Neural crest cell (in vitro differentiated cells): ENCODE data around the gene LNX2. TPM values are rescaled to one million over a fixed set of nuclear protein-coding genes. Genes with fewer than 3 reads are reported as not detected.
"Not testable (repeated sequence)": the region's sequence is repeated elsewhere in the genome, so short reads cannot be mapped to it uniquely, and the experiment has no call there.

Experiments
- DNase-seq: peaks from one replicate; pipeline ENCODE4 v3.0.0; 2021; ENCODE audit warnings: low read depth, mixed read lengths, low spot score
- H3K27ac Mint-ChIP-seq: one replicate; pipeline ENCODE4 v1.8.0; 2021; ENCODE audit warnings: mild to moderate bottlenecking, mixed read lengths; ENCODE audit not compliant: unreplicated experiment
- H3K27me3 Mint-ChIP-seq: 2 replicates; pipeline ENCODE4 v1.8.0; 2021; ENCODE audit warnings: low read depth, mild to moderate bottlenecking, mixed read lengths
- H3K36me3 Mint-ChIP-seq: 2 replicates; pipeline ENCODE4 v1.8.0; 2021; ENCODE audit warnings: low read depth, mild to moderate bottlenecking, mixed read lengths
- H3K4me1 Mint-ChIP-seq: 2 replicates; pipeline ENCODE4 v1.8.0; 2021; ENCODE audit warnings: mixed read lengths
- H3K4me3 Mint-ChIP-seq: one replicate; pipeline ENCODE4 v1.8.0; 2021; ENCODE audit warnings: mild to moderate bottlenecking, mixed read lengths
- H3K9me3 Mint-ChIP-seq: 2 replicates; pipeline ENCODE4 v1.8.0; 2021; ENCODE audit warnings: mixed read lengths
- total RNA-seq: library from RNA; stranded (reverse); gene quantifications from 2 replicates; pipeline ENCODE4 v1.2.1, GENCODE V29; 2021
- TF ChIP-seq, protein P1 (sequence below): fragments of 200-600 bp; sonication (generic); conservative IDR thresholded peaks from 2 replicates; pipeline ENCODE4 v1.5.0; 2021; ENCODE audit warnings: antibody characterized with exemption, mild to moderate bottlenecking

The LNX2 gene
- total RNA-seq, 1 donor from 2014 or later, result 9.6 TPM

DNA sequence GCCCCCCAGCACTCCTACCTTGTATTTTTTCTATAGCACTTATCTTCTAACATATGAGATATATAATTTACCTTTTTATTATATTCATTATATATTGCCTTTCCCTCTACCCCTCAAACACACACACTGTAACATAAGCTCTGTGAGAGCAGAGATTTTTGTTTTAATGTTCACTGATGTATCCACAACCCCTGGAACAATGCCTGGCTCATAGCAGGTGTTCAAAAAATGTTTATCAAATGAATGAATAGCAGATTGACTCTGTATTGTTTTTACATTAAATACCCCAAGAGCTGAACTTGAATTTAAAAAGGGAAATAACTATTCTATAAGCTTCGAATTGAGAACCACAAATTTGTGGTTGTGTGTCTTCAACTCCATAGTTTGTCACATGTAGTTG lies 12.3 kb upstream of the LNX2 start:
- Mint-ChIP-seq H3K27ac (no peak overlapping the region), H3K9me3 (no peaks in the 10 kb centered on the region), H3K4me1 (no peaks in the 10 kb centered on the region), H3K4me3 (no peak overlapping the region), H3K27me3 (no peaks in the 10 kb centered on the region), H3K36me3 (peaks cover 2% of the 10 kb centered on the region)
- TF ChIP-seq, protein P1, sequence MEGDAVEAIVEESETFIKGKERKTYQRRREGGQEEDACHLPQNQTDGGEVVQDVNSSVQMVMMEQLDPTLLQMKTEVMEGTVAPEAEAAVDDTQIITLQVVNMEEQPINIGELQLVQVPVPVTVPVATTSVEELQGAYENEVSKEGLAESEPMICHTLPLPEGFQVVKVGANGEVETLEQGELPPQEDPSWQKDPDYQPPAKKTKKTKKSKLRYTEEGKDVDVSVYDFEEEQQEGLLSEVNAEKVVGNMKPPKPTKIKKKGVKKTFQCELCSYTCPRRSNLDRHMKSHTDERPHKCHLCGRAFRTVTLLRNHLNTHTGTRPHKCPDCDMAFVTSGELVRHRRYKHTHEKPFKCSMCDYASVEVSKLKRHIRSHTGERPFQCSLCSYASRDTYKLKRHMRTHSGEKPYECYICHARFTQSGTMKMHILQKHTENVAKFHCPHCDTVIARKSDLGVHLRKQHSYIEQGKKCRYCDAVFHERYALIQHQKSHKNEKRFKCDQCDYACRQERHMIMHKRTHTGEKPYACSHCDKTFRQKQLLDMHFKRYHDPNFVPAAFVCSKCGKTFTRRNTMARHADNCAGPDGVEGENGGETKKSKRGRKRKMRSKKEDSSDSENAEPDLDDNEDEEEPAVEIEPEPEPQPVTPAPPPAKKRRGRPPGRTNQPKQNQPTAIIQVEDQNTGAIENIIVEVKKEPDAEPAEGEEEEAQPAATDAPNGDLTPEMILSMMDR, result no peak
- DNase-seq, result no peak

DNA sequence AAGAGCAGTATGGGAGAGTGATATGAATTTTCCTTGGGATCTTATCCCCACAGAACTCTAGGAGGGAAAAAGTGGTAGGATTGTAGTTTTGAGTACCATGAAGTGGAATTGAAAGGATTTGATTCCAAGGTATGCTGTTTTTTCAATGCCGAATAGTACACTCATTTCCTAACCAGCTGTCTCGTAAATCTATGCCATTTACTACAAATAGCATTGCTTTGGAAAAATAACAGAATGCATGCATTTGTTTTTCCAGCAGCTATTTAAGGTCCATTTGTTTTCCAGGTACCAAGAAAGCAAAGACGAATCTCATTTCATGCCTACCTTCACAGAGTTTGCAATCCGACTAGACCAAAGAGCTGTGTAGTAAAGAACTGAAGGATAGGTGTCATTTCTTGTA lies 11.9 kb upstream of the LNX2 start:
- Mint-ChIP-seq H3K27ac (no peak overlapping the region), H3K27me3 (no peaks in the 10 kb centered on the region), H3K36me3 (peaks cover 2% of the 10 kb centered on the region), H3K4me1 (peaks cover 3% of the 10 kb centered on the region), H3K9me3 (no peaks in the 10 kb centered on the region), H3K4me3 (no peak overlapping the region)
- DNase-seq, result no peak
- TF ChIP-seq, protein P1, result no peak

DNA sequence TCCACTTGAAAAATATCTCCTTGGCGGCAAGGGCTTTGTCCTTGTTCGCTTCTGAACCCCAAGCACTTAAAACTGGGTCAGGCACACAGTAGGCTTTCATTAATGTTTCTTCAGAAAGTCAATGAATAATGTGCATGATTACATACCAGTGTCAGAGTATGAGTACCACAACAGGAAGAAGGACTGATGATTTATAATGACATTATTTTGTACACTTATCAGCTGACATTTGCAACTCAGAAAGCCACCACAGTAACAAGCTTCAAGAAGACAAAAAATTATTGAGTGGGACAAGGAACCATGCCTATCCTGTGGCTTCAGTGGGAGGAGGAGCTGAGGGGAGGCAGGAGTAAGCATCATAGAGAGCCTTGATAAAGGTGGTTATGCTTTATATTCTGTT lies 11.3 kb upstream of the LNX2 start:
- H3K9me3 Mint-ChIP-seq, result no peaks in the 10 kb centered on the region
- peaks cover 2% of the 10 kb centered on the region for H3K36me3 Mint-ChIP-seq
- TF ChIP-seq, protein P1, result no peak
- no peak overlapping the region for H3K27ac Mint-ChIP-seq
- H3K27me3 Mint-ChIP-seq, result no peaks in the 10 kb centered on the region
- no peak for DNase-seq
- H3K4me1 Mint-ChIP-seq, result peaks cover 8% of the 10 kb centered on the region
- H3K4me3 Mint-ChIP-seq, result no peak overlapping the region

DNA sequence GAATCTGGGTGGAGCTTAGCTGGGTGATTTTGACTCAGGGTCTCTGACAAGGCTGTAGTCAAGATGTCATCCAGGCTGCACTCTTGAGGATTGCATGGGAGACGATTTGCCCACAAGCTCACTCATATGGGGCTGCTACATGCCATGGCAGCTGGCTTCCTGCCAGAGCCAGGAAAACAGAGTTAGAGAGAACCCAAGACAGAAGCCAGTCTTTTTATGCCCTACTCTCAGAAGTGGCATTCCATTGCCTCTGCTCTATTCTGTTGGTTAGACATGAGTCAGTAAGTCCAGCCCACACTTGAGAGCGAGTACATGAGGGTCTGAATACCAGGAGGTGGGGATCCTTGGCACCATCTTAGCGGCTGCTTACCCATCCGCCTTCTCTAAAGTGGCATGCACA lies 10.8 kb upstream of the LNX2 start:
- no peak overlapping the region for H3K27ac Mint-ChIP-seq
- H3K27me3 Mint-ChIP-seq, result no peaks in the 10 kb centered on the region
- TF ChIP-seq, protein P1, result no peak

DNA sequence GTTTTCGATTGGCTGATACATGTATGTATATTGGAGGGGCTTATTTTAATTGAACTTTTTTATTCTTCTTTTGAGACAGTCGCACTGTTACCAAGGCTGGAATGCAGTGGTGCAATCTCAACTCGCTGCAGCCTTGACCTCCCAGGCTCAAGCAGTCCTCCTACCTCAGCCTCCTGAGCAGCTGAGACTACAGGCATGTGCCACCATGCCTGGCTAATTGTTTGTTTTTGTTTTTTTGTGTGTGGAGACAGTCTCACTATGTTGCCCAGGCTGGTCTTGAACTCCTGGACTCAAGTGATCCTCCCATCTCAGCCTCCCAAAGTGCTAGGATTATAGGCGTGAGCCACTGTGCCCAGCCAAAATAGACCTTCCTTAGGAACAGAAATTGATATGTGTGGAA lies 8.4 kb upstream of the LNX2 start:
- H3K9me3 Mint-ChIP-seq, DNase-seq, H3K27ac Mint-ChIP-seq, H3K27me3 Mint-ChIP-seq, H3K4me3 Mint-ChIP-seq: not testable (repeated sequence)
- H3K36me3 Mint-ChIP-seq, result peaks cover 13% of the 10 kb centered on the region
- H3K4me1 Mint-ChIP-seq, result peaks cover 26% of the 10 kb centered on the region

More for the DNA sequence above, 10.8 kb upstream of the LNX2 start:
- Mint-ChIP-seq H3K36me3 (peaks cover 5% of the 10 kb centered on the region), H3K4me3 (no peak overlapping the region), H3K4me1 (peaks cover 12% of the 10 kb centered on the region), H3K9me3 (no peaks in the 10 kb centered on the region)
- DNase-seq, result no peak

DNA sequence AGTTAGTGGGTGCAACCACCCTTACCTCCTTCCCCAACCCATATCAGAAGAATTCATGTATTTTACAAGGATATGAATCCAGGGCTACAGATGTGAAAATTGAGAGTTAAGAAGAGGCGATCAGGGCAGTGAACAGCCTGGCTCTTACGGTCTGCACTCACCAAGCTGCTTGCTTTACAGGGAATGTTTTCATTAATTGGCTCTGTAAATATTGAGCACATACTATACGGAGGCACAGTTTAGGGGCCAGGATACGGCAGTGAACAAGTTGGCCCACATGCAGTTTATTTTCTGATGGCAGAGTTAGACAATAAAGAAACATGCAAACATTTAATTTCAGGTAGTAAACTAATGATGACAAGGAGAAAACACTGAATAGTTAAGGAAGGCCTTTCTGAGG lies 7.8 kb upstream of the LNX2 start:
- Mint-ChIP-seq H3K4me1 (peaks cover 31% of the 10 kb centered on the region), H3K4me3 (no peak overlapping the region), H3K36me3 (peaks cover 18% of the 10 kb centered on the region), H3K27ac (no peak overlapping the region), H3K9me3 (no peaks in the 10 kb centered on the region), H3K27me3 (no peaks in the 10 kb centered on the region)
- TF ChIP-seq, protein P1, result no peak
- DNase-seq, result no peak
